Spleen (tissue), 11 donors: ENCODE data around the gene CXorf65. TPM values are rescaled to one million over a fixed set of nuclear protein-coding genes. Genes with fewer than 3 reads are reported as not detected.

Experiments
- DNase-seq: peaks from one replicate; pipeline ENCODE4 v3.0.0-alpha.2; 2020
- H3K27ac ChIP-seq, 8 donors: fragments of 200-600 bp; sonication (generic) in 7 of 8; 1 replicate in 4 of 8; 2 replicates in 4 of 8; pipeline versions ENCODE4 v1.5.0 to v1.8.0; 2016 to 2021; ENCODE audit warnings: inconsistent platforms in 4 of 8, mild to moderate bottlenecking in 4 of 8, moderate library complexity in 1 of 8
- H3K27me3 ChIP-seq, 7 donors: fragments of 200-600 bp; sonication (generic) in 6 of 7; replicated peaks in 1 of 7; 1 replicate in 4 of 7; 2 replicates in 3 of 7; pipeline versions ENCODE4 v1.5.0 to v1.8.0; 2016 to 2021; ENCODE audit warnings: inconsistent platforms in 3 of 7, mild to moderate bottlenecking in 1 of 7
- H3K36me3 ChIP-seq, 6 donors: fragments of 200-600 bp; sonication (generic) in 5 of 6; 1 replicate in 4 of 6; 2 replicates in 2 of 6; pipeline versions ENCODE4 v1.5.0 to v1.8.0; 2016 to 2021; ENCODE audit warnings: inconsistent platforms in 2 of 6
- H3K4me1 ChIP-seq, 6 donors: fragments of 200-600 bp; sonication (generic) in 5 of 6; 1 replicate in 3 of 6; 2 replicates in 3 of 6; pipeline versions ENCODE4 v1.5.0 to v1.8.0; 2016 to 2021; ENCODE audit warnings: inconsistent platforms in 3 of 6
- H3K4me3 ChIP-seq, 8 donors: fragments of 200-600 bp; sonication (generic) in 7 of 8; 1 replicate in 4 of 8; 2 replicates in 4 of 8; pipeline versions ENCODE4 v1.5.0 to v1.8.0; 2016 to 2021; ENCODE audit warnings: inconsistent platforms in 4 of 8, mild to moderate bottlenecking in 4 of 8, moderate library complexity in 2 of 8
- H3K9me3 ChIP-seq, 8 donors: fragments of 200-600 bp; sonication (generic) in 7 of 8; 1 replicate in 4 of 8; 2 replicates in 4 of 8; pipeline versions ENCODE4 v1.5.0 to v1.8.0; 2016 to 2021; ENCODE audit warnings: inconsistent platforms in 4 of 8
- CTCF ChIP-seq, 11 experiments: fragments of 200-600 bp in 7 of 11; fragments of 450-650 bp in 4 of 11; sonication (generic) in 4 of 11; IDR thresholded peaks in 8 of 11; conservative IDR thresholded peaks in 3 of 11; 1 replicate in 7 of 11; 2 replicates in 4 of 11; pipeline versions ENCODE4 v1.4.0 to v1.8.0; 2016 to 2021; ENCODE audit warnings: antibody characterized with exemption in 11 of 11, inconsistent platforms in 4 of 11, mild to moderate bottlenecking in 1 of 11
- POLR2A ChIP-seq, 3 donors: fragments of 450-650 bp; IDR thresholded peaks; one replicate each; pipeline ENCODE4 v1.5.1; 2017; ENCODE audit warnings: antibody characterized with exemption in 3 of 3, mild to moderate bottlenecking in 1 of 3
- POLR2AphosphoS5 ChIP-seq, 3 donors: sonication (generic); formaldehyde crosslinking; IDR thresholded peaks; one replicate each; pipeline ENCODE4 v1.5.1; 2017; ENCODE audit warnings: antibody characterized with exemption in 3 of 3
- whole genome bisulfite sequencing, 5 donors: extraction: QIAGEN DNeasy Blood & Tissue Kit in 3 of 5; methylation state at CpG; one replicate each; pipeline versions ENCODE4 v1.1.5 to v1.1.7; 2013 to 2018; 5-methylcytosine and 5-hydroxymethylcytosine counted together
- intact Hi-C: fragments of 100-400 bp; cut with DNase I; formaldehyde crosslinking; loops from one replicate; pipeline ENCODE4 v1.15.0; 2023; ENCODE audit warnings: low total_unique reads
- polyA plus RNA-seq, 3 donors: library from polyadenylated mRNA; stranded (reverse); fragments of 200-250 nt; gene quantifications; one replicate each; pipeline ENCODE4 v1.2.1, GENCODE V29; 2013
- total RNA-seq, 7 donors: library from RNA; depleted of rRNA in 3 of 7; stranded (reverse); fragments of >200 nt in 3 of 7; fragmentation: NEBNext Ultra II Directional in 4 of 7; extraction: Animal tissue kit (Norgen Biotek cat#: 25700) in 4 of 7; gene quantifications; one replicate each; pipeline versions ENCODE4 v1.1.0 to v1.2.1, GENCODE V29; 2016 to 2021
- donor health status: healthy with polysubstance abuse.
- donor health status: DM: no; HTN: no; CAD: no; lungs with moderate emphysema.
- donor health status: DM: no; HTN: no; CAD: no.
- donor health status: Bipolar disorder and iron deficiency.
- donor health status: healthy.
- donor health status: DM: no; HTN: no; CAD: no.
- donor health status: DM: yes; HTN: yes; CAD: no.

CXorf65 gene
- total and polyA plus RNA-seq, 10 donors: 1.7 to 27.2 (median 7.1) TPM

GRCh38 chrX:71095033-71095432 is 11.5 kb downstream of the CXorf65 start:
- TF ChIP-seq CTCF (IDR thresholded peaks at IDR 0.05 in 8 of 11, conservative IDR thresholded peaks at IDR 0.05 in 3 of 11) (no peak), POLR2A (IDR thresholded peaks at IDR 0.05) (no peak), POLR2AphosphoS5 (IDR thresholded peaks at IDR 0.05) (no peak)
- Histone ChIP-seq H3K27me3 (peaks cover 0 to 3% (median 0%) of the 10 kb centered on the region in 7 donors), H3K4me1 (peaks cover 10 to 42% (median 31%) of the 10 kb centered on the region in 6 donors), H3K4me3 (peak overlapping the region in 7 of 8 donors; percentile 39 to 77 (median 50)), H3K27ac (peak overlapping the region in 5 of 8 donors; percentile 53 to 90 (median 87)), H3K9me3 (no peaks in the 10 kb centered on the region), H3K36me3 (no peaks in the 10 kb centered on the region)
- peak; percentile 21 for DNase-seq
- intact Hi-C loops: no loop called here
- WGBS, 5 donors: 26 to 42% (median 33%) methylated on average over 5 to 6 of the region's 6 CpGs

GRCh38 chrX:71091263-71091662 is 15.3 kb downstream of the CXorf65 start:
- H3K4me1 ChIP-seq: peaks cover 0 to 6% (median 2%) of the 10 kb centered on the region in 6 donors
- H3K27ac ChIP-seq: no peak overlapping the region
- intact Hi-C loops: no loop called here
- H3K36me3 ChIP-seq: no peaks in the 10 kb centered on the region
- WGBS, 5 donors: 74 to 90% (median 88%) methylated on average over 5 of the region's 5 CpGs
- no peak overlapping the region for H3K4me3 ChIP-seq
- no peaks in the 10 kb centered on the region for H3K27me3 ChIP-seq
- TF ChIP-seq POLR2A (IDR thresholded peaks at IDR 0.05): no peak
- TF ChIP-seq POLR2AphosphoS5 (IDR thresholded peaks at IDR 0.05): no peak
- TF ChIP-seq CTCF (IDR thresholded peaks at IDR 0.05 in 8 of 11, conservative IDR thresholded peaks at IDR 0.05 in 3 of 11): no peak
- H3K9me3 ChIP-seq: no peaks in the 10 kb centered on the region
- DNase-seq: no peak

- WGBS, 5 donors: 62 to 86% (median 69%) methylated on average over 4 of the region's 4 CpGs
- intact Hi-C loops: no loop called here
- no peaks in the 10 kb centered on the region for H3K9me3 ChIP-seq
- TF ChIP-seq POLR2AphosphoS5 (IDR thresholded peaks at IDR 0.05) (no peak), POLR2A (IDR thresholded peaks at IDR 0.05) (no peak), CTCF (IDR thresholded peaks at IDR 0.05 in 8 of 11, conservative IDR thresholded peaks at IDR 0.05 in 3 of 11) (no peak)
- no peak overlapping the region for H3K27ac ChIP-seq
- no peak overlapping the region for H3K4me3 ChIP-seq
- no peaks in the 10 kb centered on the region for H3K4me1 ChIP-seq
- peak; percentile 13 for DNase-seq
- no peaks in the 10 kb centered on the region for H3K36me3 ChIP-seq
- peaks cover 0 to 4% (median 0%) of the 10 kb centered on the region in 7 donors for H3K27me3 ChIP-seq
Measured at GRCh38 chrX:71085900-71086299, 20.6 kb downstream of the CXorf65 start.

- Histone ChIP-seq H3K36me3 (no peaks in the 10 kb centered on the region), H3K27ac (no peak overlapping the region), H3K27me3 (peaks cover 0 to 4% (median 0%) of the 10 kb centered on the region in 7 donors), H3K4me3 (no peak overlapping the region), H3K9me3 (no peaks in the 10 kb centered on the region), H3K4me1 (no peaks in the 10 kb centered on the region)
- no peak for DNase-seq
- TF ChIP-seq POLR2AphosphoS5 (IDR thresholded peaks at IDR 0.05): no peak
- no peak for TF ChIP-seq CTCF (IDR thresholded peaks at IDR 0.05 in 8 of 11, conservative IDR thresholded peaks at IDR 0.05 in 3 of 11)
- no peak for TF ChIP-seq POLR2A (IDR thresholded peaks at IDR 0.05)
- WGBS, 5 donors: 75 to 96% (median 86%) methylated on average over 4 of the region's 4 CpGs
- intact Hi-C loops: no loop called here
Measured at GRCh38 chrX:71082822-71083221, 23.7 kb downstream of the CXorf65 start.
